ENCODE data around the gene KRT5.

The KRT5 gene

DNA sequence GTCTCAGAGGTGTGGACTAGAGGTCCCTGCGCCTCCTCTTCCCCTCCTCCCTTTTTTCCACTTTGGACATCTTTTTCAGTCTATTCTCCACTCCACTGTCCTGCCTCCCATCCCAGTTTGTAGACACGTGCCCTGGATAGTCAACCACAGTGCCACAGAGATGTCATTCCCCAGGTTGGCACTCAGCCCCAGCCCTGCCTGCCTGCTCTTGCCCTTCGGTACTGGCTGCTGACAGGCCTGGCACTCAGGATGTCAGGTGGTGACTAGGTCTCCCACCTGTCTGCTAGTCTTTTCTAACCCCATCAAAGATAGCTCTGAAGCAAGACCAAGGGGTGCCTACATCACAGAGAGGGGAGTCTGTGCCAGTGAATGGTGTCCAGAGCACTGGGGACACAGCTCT is 16.9 kb upstream of the KRT5 start:
- DNase-seq (ENCODE audit: low read depth), result no peak

DNA sequence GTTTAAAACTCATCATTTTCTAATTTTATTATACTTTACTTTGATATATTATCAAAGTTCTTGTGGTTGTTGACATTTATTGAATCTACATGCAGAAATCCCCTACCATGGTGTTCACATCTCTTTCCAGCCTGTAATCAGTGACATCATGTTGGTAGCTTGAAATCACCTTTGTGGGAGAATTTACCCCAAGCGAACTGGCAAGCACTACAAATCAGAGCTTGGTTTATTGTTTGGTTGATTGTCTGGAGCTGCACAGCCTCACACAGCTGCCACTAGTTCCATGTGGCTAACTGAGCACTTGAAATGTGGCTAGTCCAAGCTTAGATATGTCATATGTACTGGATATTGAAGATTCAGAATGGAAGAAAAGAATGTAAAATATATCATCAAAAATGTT is 15.4 kb upstream of the KRT5 start:
- no peak for DNase-seq (ENCODE audit: low read depth)

DNA sequence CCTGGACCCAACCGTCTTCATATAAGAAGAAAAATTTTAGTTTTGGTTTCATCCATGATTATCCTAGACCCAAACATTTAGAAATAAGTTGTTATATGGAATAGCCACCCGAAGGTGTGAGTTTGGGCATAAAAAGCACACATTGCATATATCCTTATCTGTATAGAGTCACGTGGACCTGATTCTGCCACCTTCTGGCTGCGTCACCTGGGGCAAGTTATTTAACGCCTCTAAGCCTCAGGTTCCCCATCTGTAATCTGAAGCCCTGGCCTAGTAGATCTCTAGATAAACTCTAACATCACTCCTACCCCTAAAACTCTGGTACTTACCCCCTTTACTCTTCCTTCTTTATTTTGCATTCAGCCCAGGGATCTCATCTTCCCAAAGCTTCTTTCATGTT is 14.3 kb upstream of the KRT5 start:
- DNase-seq (ENCODE audit: low read depth), result no peak

DNA sequence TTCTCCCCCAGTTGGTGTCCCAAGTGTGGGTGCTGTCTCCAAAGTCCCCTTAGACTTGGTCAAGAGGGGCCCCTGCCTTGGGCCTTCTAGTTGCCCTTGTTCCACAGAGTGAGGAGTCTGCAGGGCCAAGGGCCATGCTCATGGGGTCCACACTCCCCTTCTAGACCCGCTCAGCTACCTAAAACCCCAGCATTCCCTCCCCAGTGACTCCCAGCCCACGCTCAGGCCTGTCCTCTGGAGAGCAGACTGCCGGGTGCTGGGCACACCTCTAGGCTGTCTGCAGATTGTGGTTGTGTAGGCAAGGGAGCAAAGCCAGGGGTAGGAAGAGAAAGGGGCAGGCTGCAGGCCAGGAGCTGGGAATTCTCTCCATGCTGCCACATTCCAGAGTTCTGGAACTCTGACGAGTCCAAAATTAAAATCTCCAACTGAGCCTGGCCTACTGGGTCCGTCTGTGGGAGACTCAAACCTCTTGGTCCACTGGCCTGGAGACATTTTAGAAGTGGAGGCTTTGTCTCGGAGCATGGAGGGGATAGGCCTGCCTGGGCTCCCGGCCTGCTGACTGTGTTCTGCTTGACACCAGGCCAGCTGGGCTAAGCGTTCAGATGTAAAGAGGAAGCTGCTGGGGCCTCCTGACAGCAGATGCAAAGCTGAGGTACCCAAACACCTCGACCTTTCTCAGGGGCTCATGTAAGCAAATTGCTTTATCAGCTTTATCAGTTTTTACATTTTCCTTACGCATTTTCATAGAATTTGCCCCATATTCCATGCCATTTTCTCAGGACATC is 13.7 kb upstream of the KRT5 start:
- no peak for DNase-seq (ENCODE audit: low read depth)

DNA sequence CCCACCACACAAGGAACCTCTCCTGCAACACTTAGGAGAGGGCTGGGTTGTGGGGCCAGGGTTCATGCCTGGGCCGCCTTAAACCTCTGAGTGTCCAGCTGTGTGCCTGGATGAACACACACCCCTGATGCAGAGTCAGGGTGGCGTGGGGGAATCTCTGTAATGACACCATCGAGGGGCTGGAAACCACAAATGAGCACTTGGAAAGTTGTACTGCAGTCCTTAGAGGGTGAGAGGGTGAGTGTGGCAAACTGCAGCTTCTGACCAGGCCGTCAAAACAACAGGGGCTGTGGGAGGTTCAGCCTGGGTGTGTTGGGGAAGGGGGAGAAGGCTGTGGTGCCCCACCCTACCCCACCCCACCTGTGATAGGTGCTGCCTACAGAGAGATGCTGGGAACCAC is 12.4 kb upstream of the KRT5 start:
- DNase-seq (ENCODE audit: low read depth), result no peak

DNA sequence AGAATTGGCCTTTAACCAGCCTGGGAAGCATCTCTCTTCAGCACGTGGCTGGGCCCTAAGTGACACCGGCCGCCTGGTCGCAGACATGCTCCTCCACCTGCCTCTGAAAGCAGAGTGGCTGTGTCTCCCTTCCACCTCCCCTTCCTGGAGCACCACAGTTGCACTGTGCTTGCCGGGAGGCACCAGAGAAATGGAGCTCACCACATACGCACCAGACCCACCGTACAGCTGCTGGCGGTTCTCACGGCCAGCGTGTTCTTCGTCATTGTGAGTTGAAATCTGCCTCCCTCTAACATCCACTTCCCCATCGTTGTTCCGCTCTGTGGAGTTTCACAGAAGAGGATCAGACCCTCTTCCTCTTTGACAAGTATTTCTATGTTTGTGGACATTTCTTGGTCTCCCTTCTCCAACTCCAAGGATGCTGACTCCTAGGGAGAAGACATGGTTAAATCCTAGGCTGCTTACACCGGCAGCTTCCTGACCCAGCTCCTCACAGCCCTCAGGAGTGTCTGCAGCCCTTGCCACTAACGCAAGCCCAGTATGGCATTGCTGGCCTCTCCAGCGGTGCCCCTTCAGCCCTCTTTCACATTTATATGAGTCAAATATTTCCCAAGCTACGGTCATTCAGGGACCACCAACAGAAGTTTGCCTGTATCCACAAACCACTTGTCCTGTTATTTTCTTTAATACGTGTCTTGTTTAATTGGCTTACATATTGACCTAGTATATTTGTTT is 11.5 kb upstream of the KRT5 start:
- no peak for DNase-seq (ENCODE audit: low read depth)

DNA sequence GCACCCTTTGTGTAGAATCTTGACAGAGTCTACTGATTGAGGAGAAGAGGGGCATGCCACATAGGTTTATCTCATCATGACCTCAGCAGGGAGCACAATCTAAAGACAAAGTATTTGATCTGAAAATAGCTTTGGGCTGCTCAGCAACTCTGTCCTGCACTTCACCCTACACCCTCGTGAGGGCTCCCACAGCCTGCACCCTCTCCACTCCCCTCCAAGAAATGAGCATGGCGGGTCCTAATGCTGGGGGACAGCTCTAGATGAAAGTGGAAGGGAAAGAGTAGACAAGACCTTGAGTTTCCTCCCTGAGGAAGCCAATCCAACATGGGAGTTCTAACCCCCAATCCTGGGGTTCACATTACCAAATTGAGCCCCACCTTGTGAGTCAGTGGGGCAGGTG is 10.7 kb upstream of the KRT5 start:
- DNase-seq (ENCODE audit: low read depth), result no peak

DNA sequence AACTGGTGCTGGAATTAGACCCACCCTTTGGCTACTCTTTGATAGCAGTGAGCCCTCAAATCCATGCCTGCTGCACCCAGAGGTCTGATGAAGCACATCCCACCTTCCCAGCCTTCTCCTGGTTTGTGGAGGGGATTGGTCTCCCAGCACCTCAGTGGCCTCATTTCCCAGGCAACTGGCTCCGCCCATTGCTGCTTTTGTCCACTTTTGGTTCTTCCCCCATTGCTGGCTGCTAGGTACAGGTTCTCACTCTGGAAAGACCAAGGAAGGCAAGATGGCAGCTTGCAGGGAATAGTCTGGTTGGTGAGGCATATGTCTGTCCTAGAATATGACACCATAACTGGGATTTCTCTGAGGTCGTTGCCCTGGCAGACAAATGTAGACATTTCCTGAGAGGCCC is 10.2 kb upstream of the KRT5 start:
- no peak for DNase-seq (ENCODE audit: low read depth)

DNA sequence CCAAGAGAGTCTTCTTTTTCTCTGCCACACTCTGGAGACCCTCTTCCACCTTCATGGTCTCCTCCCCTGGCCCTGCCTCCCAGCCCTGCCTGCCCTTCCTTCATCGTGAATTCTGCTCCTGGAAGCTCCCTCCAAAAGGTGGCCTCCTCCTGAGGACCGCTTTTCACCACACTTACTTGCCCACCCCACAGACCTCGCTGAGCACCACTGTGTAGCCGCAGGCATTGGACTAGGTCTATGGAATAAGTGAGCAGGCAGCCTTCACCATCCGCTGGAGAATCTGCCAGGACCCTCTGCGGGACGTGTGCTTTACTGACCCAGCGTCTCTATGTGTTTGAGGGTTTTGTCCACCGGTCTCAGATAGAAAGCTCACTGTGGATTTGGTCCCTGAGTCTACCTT is 9.7 kb upstream of the KRT5 start:
- no peak for DNase-seq (ENCODE audit: low read depth)

DNA sequence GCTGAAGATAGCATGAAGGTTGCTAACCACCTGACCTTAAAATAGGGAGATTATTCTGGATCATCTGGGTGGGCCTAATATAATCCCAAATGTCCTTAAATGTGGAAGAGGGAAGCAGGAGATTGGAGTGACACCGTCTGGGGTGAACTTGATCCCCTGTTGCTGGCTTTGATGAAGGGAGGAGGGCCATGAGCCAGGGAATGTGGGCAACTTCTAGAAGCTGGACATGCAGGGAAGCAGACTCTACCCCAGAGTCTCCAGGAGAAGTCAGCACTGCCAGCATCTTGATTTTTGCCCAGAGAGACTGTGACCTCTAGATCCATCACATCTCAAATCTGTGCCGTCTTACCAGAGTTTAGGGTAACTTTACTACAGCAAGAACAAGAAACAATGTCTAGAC is 9.2 kb upstream of the KRT5 start:
- DNase-seq (ENCODE audit: low read depth), result no peak

DNA sequence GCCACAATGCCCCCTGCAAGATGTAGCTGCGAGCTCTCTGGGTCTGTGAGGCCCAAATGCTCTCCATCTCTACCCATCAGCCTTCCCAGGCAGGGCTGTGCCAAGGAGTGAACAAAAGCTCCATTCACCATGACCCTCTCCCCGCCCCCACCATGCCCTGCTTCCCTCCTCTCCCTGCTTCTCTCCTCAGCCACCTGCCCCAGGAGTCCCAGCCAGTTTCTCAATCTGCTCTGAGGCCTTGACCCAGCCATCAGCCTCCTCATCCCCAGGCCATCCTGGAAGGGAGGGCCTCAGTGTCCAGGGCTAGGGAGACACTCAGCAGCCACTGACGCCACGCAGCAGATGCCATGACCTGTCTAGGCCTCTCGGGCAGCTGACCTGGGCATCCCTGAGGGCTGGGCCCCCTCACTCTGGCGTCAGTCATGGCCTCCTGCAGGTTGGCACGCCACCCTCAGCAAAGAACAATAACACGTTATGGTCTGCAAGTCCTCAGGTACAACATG is 8.5 kb upstream of the KRT5 start:
- no peak for DNase-seq (ENCODE audit: low read depth)

DNA sequence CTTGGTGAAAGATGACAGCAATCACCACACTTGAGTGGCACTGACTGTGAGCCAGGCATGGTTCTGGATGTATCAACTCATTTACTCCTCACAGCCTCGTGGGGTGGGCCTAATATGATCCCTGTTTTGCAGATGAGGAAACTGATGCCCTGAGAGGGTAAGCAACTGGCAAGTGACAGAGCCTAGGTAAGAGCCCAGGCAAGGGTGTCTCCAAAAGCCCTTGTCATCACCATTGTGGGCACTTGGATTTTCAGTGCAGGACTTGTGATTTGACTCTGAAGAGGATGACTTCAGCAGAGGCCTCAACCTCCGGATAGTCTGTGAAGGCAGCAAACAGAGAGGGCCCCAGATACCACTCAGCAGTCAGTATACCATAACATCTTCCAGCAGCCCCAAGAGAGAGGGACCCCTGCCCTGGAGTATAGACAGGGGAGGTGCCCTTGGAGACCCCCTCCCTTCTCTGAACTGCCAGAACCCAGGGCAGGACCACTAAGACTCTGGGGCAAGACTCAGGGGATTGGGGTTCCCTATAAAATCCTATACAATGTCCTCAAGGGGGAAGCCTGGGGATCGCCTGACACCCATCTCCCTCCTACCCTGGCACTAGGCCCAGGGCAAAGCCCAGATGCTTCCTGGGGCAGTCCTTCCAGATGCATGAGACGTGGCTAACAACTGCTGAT is 7.1 kb upstream of the KRT5 start:
- DNase-seq (ENCODE audit: low read depth), result no peak

DNA sequence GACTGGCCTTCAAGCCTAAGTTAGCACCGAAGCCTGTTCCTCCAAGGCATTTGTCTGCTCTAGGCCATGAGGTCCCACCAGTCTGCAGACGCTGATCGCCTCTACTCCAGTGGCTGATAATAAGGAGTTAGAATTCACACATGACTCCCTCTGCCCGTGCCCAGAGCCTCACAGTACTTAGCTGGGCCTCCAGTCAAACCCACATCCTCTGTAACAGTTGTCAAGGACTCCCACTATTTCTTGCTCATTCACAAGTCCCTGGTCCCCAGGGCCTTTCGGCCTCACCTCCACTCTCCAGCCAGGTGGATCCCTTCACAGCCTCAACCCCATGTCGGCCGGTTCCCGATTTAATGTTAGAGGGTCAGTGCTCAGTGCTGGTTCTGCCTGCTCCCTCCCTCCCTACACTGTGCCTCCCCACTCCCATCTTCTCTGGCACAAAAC is 6.3 kb upstream of the KRT5 start:
- DNase-seq (ENCODE audit: low read depth), result no peak

DNA sequence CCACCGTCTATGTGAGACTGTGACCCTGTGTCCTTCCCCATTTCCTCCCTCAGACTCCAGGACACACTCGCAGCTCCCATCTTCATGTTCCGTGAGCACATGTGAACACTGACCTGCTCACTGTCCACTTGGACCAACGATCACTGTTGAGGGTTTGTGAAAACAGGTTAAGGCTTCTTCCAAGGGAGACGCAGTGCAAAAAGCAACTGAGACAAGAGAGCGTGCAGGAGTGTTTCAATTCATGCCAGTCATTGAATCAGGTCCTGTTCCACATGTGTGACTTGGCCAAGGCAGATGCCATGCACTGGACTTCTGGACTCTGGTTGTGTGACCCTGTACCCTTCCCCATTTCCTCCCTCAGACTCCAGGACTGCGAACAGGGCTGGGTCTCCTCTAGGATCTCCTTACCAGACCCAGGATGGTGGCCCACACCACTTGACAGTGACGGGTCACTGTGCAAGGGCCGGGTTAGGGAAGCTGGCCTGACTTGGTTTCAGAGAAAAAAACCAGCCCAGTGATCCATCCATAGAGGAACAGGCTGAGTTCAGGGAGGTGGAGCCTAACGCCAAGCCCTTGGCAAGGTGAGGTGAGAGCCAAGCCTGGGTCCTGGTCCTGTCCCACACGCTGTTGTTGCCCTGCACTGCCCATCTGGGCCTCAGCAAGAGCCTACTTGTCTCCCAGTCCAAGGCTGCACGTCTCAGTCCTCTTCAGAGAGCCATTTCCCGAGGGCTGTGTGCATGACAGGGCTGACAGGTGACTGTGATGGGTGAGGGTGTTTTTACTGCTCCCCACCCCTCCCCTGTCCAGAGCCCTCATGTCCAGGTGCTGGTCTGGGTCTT is 5.7 kb upstream of the KRT5 start:
- DNase-seq (ENCODE audit: low read depth), result no peak

DNA sequence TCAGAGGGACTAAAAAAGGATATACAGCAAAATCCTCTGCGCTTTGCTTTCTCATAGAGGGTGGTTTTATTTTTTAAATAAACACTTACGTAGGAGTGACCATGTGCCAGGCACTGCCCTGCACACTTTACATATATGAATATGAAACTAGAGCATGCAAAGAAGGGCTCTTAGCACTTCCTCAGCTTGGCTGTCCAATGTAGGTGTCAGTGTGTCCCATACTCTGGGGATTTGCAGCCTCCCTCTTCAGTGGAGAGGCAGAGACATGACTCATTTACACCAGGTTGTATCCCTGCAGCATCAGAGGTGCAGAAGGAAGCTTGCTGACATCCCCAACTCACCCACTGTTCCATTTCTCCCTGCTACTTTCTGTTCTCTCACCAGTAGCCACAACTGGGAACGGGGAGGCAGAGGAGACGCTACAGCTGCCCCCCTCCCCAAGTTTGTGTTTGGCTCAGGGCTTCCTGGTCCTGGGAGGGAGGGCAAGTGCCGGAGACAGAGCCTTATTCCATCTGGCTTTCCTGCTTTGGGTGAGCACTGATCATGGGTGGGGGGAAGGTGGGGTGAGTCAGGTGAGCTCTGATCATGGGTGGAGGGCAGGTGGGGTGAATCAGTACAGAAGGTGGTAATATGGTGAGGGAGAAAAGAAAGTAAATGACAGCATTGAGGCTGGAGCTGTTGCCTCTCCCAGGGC is 4.9 kb upstream of the KRT5 start:
- DNase-seq (ENCODE audit: low read depth), result no peak

DNA sequence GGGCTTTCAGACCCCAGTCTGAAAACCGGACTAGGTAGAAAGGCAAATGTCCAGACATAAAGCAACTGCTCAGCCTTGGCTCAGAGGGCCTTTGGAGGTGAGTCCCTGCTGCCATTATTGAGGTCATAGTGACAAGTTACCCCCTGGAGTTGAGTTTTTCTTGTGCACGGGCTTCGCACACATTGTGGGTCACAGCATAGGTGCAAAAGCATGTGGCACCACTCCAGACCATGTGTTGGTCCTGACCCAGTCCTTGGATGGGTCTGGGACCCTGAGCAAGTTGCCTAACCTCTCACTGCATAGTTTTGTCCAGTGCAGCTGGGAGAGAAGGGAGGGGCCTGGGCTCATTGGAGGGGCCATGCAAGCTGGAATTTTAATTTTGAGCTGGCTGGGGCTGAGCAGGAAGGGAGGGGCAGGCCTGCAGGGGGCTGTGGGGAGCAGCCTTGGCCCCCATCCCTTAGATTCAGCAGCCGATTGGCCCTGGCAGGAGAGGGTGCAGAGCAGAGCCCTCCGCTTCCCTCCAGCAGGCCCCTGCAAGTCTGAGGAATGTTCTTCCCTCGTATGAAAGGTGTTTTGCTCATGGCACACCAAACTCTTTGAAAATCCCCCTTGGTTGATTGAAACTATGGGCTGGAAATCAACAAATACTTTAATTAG is 4.2 kb upstream of the KRT5 start:
- DNase-seq (ENCODE audit: low read depth), result no peak

DNA sequence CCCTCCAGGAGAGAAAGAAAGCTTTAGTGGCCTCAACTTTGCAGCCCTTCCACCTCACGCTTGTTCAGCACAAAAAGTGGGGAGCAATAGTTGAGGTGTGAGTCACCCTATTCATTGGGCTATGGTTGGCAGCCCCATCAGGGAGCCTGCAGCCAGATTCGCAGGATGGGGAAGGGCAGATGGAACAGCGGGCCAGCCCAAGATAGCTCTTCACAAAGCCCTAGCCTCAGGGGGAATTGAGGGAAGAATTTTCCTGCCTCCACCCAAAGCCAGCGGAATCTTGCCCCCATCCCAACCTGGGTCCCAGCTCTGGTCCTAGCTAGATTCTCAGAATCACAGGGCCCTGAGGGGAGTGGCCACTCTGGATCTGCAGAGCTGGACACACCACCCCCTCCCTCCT is 3.6 kb upstream of the KRT5 start:
- no peak for DNase-seq (ENCODE audit: low read depth)

DNA sequence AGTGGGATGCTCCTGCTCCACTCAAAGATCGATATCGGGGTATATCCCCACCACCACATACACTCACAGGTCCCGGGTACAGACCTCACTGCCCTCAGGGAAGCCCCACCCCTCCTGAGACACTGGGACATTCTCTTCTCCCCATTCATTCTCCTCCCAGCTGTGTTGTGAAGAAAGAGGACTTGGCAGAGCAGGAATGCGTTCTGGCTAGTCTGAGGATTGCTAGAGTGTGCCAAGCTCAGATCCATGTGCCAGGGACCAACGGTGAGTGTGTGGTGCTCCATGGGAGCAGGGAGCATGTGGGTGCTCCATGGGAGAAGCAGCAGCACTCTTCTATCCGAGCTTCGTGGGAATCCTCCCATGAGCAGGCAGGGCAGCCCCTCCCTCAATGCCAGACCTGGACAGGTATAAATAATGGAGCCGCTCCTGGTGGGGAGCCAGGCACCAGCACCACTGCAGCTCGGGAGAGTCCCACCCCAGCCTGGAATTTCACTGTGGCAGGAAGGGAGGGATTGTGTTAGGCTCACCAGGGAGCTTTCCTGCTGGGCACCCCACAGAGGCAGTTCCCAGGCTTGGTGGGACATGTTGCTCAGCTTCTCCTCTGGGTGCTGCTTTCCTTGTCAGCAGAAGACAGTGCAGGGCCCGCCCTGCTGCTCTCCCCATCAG is 2.3 kb upstream of the KRT5 start:
- DNase-seq (ENCODE audit: low read depth), result no peak

DNA sequence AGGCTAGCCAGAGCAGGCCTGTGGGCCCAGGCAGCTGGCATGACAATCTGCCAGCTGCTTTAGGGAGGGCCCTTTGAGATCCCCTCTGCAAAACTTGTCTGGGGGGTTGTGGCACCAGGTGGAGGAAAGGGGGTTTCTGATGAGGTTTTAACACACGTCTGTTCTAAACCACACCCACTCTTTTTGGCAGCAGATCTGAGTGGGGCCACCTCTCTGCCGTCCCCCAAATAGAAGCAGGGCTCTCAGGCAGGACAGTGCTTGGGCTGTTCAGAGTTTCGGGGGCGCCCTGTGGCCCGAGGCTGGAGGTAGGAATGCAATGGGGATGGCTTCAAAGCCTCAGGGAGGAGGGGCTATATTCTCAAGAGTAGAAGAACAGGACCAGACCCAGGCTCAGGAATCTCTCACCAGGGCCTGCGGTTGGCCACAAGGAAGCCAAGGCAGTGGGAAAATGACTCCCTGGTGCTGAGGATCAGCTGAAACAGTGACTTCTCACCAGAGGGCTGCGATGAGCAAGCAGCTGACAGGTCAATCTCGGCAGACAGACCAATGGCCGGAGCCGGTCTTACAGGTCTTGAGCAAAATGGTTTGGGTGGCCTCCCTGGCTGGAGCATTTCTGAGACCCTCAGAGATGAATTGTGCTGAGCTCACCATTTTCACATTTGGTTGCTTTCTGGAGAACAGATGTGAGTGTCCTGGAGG is 1.5 kb upstream of the KRT5 start:
- DNase-seq (ENCODE audit: low read depth), result no peak

DNA sequence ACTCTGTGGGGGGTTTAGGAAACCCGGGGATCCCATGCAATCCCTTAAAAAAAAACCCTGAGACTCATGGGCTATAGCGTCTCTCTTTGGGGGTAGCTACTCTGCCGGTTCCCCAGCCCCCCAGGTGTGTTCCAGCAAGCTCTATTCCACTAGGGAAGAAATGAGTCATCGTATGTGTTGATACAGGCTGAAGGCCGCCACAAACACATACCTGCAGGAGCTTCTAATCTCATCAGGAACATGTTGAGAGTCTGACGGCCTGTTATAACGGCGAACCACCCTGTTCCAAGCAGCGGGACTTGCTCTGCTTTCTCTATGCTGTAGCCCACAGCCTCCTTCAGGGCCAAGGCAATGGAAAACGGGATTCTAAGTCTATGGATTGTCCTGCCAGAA is 977 bp upstream of the KRT5 start:
- DNase-seq (ENCODE audit: low read depth), result no peak
